Measurements from ENCODE around the gene PNPLA6.

PNPLA6 gene

GRCh38 chr19:7605490-7606222 is 70.1 kb downstream of the PNPLA6 start:
- DNase-seq: no peak

DNA sequence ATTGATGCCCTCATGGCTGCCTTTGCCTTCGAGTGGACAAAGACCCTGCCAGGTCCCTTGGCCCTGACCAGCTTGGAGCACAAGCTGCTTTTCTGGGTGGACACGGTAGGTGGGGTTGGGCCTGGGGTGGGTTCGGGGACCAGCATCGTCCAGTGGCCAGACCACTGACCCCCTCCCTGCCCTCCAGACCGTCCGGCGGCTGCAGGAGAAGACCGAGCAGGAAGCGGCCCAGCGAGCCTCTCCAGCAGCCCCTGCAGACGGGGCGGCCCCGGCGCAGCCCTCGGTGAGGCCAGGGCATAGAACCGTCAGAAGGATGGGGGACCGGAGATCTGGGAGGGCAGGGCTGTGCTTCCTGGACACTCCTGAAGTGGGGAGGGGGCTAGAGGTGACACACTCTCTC is 70.8 kb downstream of the PNPLA6 start:
- no peak for DNase-seq

- no peak for DNase-seq
Observed at GRCh38 chr19:7607212-7607873, 71.8 kb downstream of the PNPLA6 start.

GRCh38 chr19:7607874-7608560 is 72.5 kb downstream of the PNPLA6 start:
- DNase-seq: no peak

DNA sequence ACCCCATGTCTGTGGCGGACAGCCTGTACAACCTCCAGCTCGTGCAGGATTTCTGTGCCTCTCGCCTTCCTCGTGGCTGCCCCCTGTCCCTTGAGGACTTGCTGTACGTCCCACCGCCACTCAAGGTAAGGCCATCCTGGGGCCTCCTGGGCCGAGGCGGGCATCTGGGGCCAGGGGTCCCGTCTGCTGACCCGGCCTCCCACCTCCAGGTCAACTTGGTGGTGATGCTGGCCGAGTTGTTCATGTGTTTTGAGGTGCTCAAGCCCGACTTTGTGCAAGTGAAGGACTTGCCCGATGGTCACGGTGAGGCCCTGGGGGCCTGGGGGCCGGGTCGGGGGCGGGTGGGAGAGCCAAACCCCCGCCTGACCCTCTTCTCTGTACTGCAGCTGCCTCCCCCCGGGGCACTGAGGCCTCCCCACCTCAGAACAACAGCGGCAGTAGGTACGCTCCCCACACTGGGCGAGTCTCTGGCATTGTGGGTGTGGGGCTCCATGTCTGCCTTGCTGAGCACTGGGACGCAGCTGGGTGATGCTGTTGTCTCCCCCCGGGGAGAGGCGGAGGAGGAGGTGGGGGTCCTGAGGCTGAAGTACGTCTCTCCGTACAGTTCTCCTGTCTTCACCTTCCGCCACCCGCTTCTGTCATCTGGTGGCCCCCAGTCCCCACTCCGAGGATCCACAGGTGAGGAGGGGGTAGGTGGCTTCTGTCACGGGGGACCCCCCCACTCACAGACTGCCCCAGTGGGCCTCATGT is 75.1 kb downstream of the PNPLA6 start:
- DNase-seq: no peak

Data from activated CD8-positive, alpha-beta memory T cell treated with anti-CD3 and anti-CD28 coated beads, Interleukin-2, amount 50 U/mL, for 48 hours (primary cell).